ENCODE results near the gene ZNF439.
"Not testable (repeated sequence)": the region's sequence is repeated elsewhere in the genome, so short reads cannot be mapped to it uniquely, and the experiment has no call there.

ZNF439 gene

DNA sequence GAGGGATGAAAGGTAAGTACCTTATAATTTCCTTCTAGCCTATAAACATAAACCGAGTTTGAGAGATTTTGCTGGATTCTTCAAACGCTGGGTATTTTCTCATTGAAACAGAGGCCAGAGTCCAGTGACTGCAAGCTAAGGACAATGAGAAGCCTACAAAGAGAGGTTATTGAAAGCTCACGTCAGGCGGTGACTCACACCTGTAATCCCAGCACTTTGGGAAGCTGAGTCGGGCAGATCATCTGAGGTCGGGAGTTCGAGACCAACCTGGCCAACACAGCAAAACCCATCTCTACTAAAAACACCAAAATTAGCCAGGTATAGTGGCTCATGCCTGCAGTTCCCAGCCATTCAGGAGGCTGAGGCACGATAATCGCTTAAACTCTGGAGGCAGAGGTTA lies 24.1 kb downstream of the ZNF439 start:
- DNase-seq = no peak

DNA sequence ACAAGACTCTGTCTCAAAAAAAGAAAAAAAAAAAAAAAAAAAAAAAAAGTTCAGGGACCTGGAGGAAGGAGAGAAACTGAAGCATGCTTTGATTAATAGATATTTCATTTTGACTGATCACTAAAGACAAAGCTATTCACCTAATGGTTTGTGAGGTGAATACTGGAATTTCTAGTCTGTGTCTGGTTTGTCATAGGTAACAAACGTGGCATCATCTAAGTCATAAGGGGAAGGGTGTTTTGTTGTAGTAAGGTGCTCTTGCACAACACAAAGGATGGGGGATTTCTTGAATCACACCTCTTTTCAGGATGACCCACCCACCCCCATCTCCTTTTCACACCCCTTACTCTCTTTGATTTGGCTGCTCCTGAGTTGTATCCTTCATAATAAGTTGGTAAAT lies 25.2 kb downstream of the ZNF439 start:
- DNase-seq = no peak

DNA sequence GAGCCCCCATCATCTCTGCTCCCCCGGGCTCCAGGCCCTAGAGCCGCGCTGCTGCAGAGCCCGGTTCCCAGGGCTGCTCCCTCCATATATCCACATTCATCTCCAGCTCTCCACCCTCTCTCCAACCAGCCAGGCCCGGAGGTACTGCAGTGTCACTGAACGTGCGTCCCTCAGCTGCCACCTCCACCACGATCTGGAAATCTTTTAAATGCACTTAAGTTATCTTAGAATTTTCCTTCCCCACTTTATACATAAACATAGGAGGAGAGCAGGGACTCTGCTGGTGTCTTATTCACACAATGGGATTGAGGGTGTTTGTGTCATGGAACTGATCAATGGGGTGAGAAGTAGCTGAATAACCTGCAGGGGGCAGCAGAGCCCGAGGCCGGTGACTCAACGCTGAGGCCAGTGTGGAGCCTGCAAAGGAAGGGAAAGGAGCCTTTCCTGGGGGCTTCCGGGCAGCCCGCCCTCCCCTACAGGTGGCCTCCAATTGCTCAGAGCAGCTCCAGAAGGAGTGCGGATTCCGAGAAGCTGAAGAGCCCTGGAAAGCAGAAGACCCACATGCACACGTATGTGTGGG lies 31.3 kb downstream of the ZNF439 start:
- DNase-seq = not testable (repeated sequence)

DNA sequence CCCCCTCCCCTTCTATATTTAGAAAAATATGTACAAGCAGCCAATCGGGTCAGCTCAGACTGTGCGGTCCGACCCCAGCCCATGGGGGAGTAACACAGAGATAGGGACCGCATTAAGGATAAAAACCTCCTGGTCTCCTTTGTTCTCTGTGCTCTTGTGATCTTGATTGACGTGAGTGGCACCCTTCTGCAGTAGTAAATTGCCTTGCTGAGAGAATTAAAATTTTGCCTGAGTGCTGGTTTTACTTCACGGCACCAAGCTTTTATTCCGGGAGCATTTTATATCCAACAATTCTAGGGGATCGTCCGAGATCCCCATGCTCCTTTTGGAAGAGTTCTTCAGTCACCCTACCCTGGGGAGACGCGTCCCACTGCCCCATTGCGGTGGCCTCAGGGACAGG lies 32.1 kb downstream of the ZNF439 start:
- no peak for DNase-seq

DNA sequence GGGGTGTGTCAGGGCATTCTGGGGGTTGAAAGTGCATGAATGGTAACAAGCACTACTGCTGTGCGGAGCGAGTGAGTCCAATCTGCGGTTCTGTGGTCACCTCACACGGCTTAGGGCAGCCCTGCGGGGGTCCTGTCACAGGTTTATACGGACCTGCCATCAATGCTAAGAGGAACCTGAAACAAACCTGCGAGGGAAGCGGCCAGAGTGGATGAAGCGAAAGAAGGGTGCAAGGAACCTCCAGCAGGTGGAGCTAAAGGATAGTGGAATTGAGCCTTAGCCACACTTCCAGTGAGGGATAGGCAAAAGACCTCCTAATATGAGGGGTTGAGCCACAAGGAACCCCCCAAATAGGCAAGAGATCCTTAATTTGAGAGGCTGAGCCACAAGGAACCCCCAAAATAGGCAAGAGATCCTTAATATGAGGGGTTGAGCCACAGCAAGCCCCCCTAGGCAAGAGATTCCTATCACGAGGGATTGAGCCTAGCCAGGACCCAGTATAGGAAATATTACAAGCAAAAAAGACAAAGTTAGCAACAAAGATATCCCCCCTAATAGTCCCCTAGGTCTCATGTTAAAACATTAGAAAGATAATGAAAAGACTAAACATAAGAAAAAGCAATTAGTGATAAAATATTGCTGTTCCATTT lies 32.8 kb downstream of the ZNF439 start:
- peak; percentile 23 for DNase-seq

DNA sequence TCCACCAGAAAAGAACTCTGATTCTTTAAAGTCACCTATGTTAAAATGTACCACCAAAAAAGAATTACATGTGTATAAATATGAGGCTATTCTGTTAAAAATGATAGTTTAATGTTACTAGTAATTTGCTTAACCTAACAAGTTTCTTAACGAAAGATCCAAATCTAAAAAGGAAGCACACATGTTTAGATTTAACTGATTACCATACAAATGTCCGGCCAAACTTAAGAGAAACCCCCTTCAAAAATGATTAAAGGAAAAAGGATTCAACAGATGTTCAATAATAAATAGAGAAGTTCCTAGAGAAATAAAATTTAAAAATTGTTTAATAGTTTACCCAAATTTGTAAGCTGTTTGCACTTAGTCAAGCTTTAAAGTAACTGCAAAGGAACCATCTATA lies 34.1 kb downstream of the ZNF439 start:
- DNase-seq = no peak

DNA sequence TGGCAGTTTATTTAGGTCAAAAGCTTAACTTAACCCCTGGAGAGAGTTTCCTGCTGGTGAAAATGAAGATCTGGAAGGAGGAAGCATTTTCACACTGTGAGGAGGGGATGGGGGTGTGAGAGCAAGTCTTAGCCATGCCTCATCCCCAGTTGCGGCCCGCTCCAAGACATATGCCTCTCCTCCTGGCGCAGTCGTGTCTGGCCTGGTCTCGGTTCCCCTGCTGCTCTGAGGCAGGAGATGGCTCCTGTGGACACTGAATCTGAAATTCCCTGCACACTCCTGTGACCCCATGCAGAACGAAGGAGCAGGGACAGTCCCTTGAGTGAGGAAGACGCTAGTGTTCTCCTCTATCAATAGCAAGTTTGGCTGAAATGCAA lies 38.7 kb downstream of the ZNF439 start:
- no peak for DNase-seq

DNA sequence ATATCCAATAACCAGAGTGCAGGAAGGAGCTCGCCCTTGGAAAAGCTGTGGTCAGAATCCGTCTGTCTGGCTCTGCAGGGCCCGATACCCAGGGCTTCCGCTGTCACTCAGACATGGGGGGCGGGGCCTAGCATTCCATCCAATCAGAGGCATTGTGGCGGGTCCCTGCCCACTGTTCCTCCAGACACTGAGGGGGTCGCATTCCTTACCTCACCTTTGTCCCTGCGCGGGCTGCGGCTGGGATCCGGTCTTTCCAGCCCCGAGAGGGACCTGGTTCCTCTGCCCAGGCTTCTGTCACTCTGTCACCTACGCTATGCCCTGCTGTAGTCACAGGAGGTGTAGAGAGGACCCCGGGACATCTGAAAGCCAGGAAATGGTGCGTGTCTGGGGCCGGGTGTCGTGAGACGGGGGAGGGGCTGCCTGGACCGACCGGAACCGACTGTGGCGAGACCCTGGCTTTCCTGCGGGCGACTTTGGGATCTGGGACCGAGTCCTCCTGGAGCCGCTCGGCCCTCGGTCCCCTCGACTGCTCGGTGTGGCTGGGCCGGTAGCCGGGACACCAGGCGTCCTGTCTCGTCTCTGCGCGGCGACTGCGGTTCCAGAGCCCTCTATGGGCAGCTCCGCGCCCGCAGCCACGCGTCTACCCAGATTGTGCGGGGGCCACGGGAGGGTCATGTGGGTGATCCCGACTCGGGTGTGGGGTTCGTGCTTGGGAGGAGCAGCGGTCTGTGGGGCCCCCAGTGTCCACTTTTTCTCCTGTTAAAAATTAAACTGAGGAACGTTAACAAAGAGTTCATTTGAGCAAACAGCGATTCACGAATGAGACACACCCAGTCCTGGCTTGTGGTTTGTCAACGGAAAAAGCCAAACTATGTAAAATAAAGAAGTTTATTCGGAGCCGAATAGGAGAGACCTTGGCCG lies 39.3 kb downstream of the ZNF439 start, which contains the start of gene ZNF69:
Gene ZNF69, plus strand, starts transcription at position 172 of the 921 bp plus-strand sequence. Its CDS starts 142 bp downstream, at position 314.
- peak; percentile 17 for DNase-seq

DNA sequence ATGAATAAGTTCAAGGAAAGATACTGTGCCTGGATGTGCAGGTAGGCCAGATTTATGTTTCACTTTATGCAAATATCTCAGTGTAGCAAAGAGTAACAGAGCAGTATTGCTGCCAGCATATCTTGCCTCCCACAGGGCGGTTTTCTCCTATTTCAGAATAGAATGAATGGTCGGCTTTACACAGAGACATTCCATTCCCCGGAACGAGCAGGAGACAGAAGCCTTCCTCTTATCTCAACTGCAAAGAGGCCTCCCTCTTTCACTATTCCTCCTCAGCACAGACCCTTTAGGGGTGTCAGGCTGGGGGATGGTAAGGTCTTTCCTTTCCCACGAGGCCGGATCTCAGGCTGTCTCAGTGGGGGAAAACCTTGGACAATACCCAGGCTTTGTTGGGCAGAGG lies 41.4 kb downstream of the ZNF439 start:
- not testable (repeated sequence) for DNase-seq

DNA sequence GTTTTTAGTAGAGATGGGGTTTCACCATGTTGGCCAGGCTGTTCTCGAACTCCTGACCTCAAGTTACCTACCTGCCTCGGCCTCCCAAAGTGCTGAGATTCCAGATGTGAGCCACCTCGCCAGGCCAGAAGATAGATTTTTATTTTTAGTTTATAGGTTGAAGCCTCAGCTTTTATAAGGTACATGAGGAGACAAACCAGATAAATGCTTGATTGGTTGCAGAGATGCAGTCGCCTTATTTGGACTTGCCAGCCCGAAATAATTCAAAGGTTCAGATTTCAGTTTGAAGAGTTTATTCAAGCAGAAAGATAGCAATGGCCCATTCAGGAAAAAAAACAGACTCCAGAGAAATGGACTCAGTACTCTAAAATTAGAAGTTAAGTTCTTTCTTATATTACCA lies 42.1 kb downstream of the ZNF439 start:
- no peak for DNase-seq

DNA sequence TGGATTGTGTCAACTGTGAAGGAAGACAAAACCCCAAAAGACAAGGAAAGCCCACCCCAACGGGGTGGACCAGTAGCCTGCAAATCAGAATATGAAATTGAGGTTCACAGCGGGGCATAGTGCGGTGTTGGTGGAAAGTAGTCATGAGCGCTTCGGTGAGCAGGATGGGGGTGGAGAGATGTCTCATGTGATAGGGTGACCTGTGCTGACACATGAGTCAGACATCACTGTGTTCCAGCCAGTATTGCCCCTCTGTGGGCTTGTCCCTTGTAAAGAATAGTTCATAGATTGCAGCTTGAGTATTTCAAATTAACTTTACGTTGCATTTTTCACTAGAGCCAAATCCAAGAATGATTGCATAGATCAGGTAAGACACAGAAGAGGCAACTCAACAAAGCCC lies 46.3 kb downstream of the ZNF439 start:
- DNase-seq = no peak

DNA sequence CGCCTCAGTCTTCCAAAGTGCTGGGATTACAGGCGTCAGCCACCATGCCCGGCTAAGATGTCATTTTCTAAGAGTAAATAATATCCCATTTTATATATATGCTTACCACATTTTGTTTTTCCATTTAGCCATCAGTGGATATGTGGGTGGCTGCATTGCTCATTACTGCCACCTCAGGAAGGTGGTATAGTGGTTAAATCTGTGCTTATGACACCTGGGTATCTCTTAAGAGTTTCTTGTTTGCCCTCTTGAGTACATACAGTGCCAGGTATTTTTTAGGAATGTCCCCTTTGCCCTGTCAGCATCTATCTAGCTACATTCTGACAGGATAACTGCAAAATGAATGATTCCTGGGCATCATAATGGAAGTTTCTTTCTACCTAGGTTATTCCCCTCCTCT lies 53.7 kb downstream of the ZNF439 start:
- no peak for DNase-seq

DNA sequence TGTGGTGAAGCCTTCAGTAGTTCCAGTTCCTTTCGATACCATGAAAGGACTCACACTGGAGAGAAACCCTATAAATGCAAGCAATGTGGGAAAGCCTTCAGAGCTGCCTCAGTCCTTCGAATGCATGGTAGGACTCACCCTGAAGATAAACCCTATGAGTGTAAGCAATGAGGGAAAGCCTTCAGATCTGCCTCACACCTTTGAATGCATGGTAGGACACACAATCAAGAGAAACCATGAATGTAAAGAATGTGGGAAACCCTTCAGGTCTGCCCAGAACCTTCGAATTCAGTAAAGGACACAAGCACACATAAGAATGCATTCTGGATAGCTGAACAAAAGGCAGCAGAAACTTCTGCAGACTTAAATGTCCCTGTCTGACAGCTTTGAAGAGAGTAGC lies 57.4 kb downstream of the ZNF439 start:
- no peak for DNase-seq

DNA sequence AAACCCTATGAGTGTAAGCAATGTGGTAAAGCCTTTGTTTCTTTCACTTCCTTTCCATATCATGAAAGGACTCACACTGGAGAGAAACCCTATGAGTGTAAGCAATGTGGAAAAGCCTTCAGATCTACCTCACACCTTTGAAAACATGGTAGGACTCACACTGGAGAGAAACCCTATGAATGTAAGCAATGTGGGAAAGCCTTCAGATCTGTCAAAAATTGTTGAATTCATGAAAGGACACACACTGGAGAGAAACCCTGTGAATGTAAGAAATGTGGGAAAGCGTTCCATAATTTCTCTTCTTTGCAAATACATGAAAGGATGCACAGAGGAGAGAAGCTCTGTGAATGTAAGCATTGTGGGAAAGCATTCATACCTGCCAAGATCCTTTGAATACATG lies 63.4 kb downstream of the ZNF439 start:
- DNase-seq = not testable (repeated sequence)

DNA sequence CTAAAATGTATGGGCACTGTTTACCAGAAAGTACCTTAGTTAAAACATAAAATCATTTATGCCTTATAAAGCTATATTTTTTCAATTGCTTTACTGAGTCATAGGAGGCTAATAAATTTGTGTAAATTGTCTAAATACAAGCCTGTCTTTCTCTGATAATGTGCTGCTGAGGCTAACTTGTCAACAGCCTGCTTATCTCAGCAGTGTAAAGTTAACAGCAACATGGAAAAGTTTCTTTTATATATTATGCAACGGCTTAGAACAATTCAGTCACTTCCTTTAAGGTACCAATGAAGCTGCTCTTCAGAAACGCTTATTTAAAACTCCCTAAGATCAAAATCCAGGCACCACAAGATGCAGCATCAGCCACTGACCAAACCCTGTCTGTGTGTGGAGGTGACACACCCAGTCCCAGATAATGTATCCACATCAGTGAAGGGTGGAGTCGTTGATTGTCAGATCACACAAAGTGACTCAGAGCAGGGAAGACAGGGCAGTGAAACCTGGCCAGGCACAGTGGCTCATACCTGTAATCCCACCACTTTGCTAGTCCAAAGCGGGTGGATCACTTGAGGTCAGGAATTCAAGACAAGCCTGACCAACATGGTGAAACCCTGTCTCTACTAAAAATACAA lies 66.0 kb downstream of the ZNF439 start:
- DNase-seq = not testable (repeated sequence)

All from NCI-H524 treated with DMSO at 0.1 percent for 48 hours (cell line).